Activated naive CD4-positive, alpha-beta T cell treated with anti-CD3 and anti-CD28 coated beads, Interleukin-2, amount 50 U/mL, for 24 hours (primary cell): ENCODE results near the gene ISG15.
"Not testable (repeated sequence)": the region's sequence is repeated elsewhere in the genome, so short reads cannot be mapped to it uniquely, and the experiment has no call there.

Source experiments
- H3K27ac Mint-ChIP-seq: one replicate; pipeline ENCODE4 v1.8.0; 2021; ENCODE audit warnings: mild to moderate bottlenecking, mixed read lengths
- H3K27me3 Mint-ChIP-seq: one replicate; pipeline ENCODE4 v1.8.0; 2021; ENCODE audit warnings: mixed read lengths
- H3K36me3 Mint-ChIP-seq: one replicate; pipeline ENCODE4 v1.8.0; 2021; ENCODE audit warnings: mixed read lengths
- H3K4me1 Mint-ChIP-seq: one replicate; pipeline ENCODE4 v1.8.0; 2021; ENCODE audit warnings: mixed read lengths
- H3K4me3 Mint-ChIP-seq: one replicate; pipeline ENCODE4 v1.8.0; 2021; ENCODE audit warnings: mild to moderate bottlenecking, mixed read lengths
- H3K9me3 Mint-ChIP-seq: one replicate; pipeline ENCODE4 v1.8.0; 2021; ENCODE audit warnings: mixed read lengths

ISG15 gene

DNA sequence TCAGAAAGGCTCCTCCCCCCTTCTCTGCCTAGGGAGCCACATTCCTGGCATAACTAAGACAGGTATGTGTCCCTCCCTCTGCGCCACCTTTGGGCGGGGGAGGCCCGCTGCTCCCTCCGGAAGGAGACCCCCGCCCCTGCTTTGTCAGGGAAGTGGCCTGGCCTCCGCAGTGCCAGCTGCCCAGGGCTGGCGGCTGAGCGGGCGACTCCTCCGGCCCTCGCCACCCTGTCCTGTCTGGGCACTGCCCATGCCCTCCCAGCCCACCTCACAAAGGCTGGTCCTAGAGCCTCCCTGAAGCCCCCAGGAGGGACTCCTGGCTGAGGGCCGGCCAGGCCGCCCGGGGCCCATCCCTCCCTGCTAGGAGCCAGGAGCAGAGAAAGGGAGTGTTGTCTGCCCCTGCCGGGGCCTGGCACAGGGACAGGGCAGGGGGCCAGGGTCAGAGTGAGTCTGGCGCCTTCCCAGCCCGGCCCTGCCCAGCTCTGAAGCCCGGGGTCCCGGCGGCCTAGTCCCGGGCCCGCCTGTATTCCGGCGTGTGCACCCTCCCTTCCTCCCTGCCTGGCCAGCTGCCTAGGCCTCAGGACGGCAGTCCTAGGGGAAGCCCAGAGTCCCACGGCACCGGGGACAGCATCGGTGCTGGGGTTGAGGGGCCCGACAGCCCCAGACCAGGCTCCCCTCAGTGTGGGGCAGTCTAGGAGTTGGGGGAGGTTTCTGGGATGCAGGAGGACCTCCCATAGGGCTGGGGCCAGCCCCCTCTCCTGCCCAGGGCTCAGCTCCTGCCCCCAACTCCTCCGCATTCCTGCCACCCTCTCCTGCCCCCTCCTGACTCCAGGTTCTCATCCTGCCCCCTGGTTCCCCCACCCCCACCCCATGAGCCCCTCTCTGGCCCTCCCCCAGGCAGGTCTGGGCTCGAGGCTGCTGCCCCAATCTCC, 11.7 kb downstream of the ISG15 start:
- Mint-ChIP-seq H3K27ac (no peak overlapping the region), H3K36me3 (no peaks in the 10 kb centered on the region), H3K9me3 (no peaks in the 10 kb centered on the region), H3K4me3 (no peak overlapping the region), H3K4me1 (peaks cover 6% of the 10 kb centered on the region), H3K27me3 (no peaks in the 10 kb centered on the region)

DNA sequence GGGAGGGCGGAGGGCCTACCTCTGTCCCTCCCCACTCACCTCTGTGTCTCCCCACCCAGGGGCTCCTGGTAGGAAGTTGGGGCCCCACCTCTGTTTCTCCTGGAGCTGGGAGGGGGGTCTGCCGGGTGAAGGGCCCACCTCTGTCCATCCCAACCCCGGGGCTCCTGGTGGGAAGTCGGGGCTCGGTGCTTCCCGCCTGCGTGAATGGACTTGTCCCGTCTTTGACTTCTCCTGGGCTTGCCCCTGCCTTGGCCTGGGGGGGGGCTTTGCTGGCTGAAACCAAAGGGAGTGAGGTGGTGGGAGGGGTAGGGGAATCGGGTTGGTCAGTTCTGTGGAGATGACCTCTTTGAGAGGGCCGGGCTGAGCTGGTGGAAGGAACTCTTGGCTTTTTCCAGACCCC, 12.4 kb downstream of the ISG15 start:
- Mint-ChIP-seq H3K4me3 (no peak overlapping the region), H3K36me3 (no peaks in the 10 kb centered on the region), H3K4me1 (peaks cover 6% of the 10 kb centered on the region), H3K27ac (no peak overlapping the region), H3K9me3 (no peaks in the 10 kb centered on the region), H3K27me3 (no peaks in the 10 kb centered on the region)

DNA sequence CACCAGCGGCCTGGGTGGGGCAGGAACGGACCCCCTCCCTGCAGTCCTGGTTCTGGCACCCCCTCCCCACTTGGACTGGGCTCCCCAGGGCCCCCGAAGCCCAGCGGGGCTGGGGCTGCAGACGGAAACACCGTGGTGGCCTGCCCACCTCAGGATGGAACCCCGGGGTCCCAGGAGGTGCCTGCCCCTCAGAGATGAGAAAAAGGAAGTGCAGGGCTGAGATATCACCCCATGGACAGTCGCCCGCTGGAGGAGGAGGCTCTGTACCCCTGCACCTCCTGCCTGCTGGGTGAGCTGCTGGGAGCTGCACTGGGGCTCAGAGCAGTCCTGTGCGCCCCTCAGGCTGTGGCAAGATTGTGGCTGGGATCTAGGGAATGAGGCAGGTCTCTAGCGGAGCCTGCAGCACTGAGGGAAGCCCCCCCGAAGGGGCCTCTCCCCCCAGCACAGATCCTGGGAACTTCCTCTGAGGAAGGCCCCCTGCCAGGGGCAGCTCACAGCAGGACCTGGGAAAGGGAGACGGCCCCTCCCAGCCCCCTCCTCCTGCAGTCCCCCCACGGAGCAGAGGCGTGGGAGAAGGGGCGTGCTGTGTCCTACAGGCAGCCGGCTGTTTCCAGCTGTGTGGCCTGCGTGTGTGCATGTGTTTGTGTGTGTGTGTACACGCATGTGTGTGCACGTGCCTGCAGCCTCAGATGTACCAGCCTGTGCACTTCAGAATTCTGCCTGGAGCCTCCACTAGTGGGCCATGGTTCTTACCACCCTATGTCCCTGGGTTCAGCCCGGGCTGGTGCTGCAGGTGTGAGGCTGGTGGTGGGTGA, 13.5 kb downstream of the ISG15 start:
- Mint-ChIP-seq H3K4me3 (no peak overlapping the region), H3K4me1 (peaks cover 6% of the 10 kb centered on the region), H3K27ac (no peak overlapping the region), H3K27me3 (no peaks in the 10 kb centered on the region), H3K36me3 (no peaks in the 10 kb centered on the region), H3K9me3 (no peaks in the 10 kb centered on the region)

DNA sequence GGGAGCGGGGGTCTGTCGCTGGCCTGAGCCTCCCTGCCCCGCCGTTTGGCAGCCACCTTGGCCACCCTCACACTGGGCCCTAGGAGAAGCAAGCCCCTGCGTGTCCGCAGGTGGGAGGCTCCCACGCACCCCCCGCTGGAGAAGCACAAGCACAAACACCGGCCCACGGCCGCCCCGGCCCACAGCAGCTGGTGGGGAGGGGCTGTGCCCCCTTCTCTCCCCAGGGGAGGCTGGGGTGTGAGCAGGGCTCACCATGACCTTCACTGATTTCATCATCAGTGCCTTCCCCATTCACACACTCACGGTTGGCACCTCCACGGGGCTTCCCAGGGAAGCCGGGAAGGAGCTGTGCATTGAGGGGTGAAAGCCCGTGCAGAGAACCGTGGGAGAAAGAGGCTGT, 14.5 kb downstream of the ISG15 start:
- Mint-ChIP-seq H3K4me1 (peaks cover 5% of the 10 kb centered on the region), H3K4me3 (no peak overlapping the region), H3K9me3 (no peaks in the 10 kb centered on the region), H3K27ac (no peak overlapping the region), H3K36me3 (no peaks in the 10 kb centered on the region), H3K27me3 (no peaks in the 10 kb centered on the region)

DNA sequence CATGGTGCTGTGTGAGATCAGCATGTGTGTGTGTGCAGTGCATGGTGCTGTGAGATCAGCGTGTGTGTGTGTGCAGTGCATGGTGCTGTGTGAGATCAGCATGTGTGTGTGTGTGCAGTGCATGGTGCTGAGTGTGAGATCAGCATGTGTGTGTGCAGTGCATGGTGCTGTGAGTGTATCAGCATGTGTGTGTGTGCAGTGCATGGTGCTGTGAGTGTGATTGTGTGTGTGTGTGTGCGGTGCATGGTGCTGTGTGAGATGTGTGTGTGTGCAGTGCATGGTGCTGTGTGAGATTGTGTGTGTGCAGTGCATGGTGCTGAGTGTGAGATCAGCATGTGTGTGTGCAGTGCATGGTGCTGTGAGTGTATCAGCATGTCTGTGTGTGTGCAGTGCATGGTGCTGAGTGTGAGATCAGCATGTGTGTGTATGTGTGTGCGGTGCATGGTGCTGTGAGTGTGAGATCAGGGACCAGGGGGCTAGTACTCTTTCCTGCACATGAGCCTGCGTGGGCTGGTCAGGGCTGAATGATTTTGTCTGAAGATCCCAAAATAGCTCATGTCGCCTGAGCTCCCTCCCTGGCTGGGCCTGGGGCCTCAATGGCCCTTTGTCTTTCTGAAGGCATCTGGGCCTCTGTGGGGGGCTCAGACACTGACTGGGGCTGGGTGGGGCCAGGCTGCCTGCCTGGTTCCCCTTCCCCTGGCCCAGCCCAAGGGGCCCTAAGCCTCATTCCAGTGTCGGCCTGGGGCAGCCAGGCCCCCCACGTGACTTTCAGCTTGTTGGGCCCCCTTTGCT, 17.8 kb downstream of the ISG15 start:
- H3K4me1 Mint-ChIP-seq, H3K4me3 Mint-ChIP-seq, H3K27ac Mint-ChIP-seq, H3K36me3 Mint-ChIP-seq, H3K9me3 Mint-ChIP-seq, H3K27me3 Mint-ChIP-seq: not testable (repeated sequence)

DNA sequence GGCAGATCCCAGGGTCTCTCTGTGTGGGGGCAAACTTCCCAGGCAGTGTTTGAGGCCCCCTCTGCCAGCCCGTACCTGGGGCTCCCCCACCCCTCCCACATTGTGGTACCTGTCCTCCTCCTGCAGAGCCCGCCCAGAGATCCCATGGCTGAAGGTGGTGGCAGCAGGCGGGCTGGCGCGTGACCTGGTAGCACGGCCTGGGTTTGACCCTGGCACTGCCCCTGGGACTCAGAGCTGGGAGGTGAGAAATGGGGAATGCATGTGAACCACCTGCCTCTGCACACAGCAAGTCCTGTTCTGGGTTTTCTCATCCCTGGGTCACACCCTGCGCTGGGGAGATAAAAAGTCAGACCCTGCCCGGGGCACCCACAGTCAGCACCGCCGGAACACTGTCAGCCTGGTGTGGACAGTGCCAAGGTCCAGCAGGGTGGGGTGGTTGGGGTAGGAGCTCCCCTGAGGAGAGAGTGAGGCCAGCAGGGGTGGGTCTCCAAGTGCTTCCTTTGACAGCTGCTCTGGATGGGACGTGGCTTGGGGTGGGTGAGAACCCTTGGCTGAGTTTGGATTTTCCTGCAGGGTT, 18.4 kb downstream of the ISG15 start:
- H3K27me3 Mint-ChIP-seq: no peaks in the 10 kb centered on the region
- no peaks in the 10 kb centered on the region for H3K9me3 Mint-ChIP-seq
- peaks cover 5% of the 10 kb centered on the region for H3K4me1 Mint-ChIP-seq
- no peaks in the 10 kb centered on the region for H3K36me3 Mint-ChIP-seq
- peak overlapping the region; percentile 58 for H3K4me3 Mint-ChIP-seq
- H3K27ac Mint-ChIP-seq: peak overlapping the region; percentile 41

DNA sequence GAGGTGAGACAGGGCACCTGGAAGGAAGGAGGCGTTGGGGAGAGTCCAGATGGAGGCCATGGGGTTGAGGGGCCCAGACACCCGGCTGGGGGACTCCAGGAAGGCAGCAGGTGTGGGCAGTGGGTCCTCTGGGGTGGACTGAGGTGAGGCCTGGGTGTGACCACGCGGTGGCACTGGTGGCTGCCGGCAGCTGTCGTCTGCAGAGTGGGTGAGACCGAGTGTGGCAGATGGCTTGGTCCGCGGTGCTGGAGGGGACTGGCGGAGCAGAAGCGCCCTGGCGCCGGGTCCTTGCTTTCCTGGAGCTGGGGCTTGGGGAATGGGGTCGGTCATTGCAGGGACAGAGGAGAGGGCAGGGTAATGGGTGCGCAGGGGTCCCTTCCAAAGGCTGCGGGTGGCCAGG, 19.1 kb downstream of the ISG15 start:
- Mint-ChIP-seq H3K27ac (no peak overlapping the region), H3K9me3 (no peaks in the 10 kb centered on the region), H3K27me3 (no peaks in the 10 kb centered on the region), H3K4me1 (peaks cover 5% of the 10 kb centered on the region), H3K4me3 (peak overlapping the region; percentile 58), H3K36me3 (no peaks in the 10 kb centered on the region)

DNA sequence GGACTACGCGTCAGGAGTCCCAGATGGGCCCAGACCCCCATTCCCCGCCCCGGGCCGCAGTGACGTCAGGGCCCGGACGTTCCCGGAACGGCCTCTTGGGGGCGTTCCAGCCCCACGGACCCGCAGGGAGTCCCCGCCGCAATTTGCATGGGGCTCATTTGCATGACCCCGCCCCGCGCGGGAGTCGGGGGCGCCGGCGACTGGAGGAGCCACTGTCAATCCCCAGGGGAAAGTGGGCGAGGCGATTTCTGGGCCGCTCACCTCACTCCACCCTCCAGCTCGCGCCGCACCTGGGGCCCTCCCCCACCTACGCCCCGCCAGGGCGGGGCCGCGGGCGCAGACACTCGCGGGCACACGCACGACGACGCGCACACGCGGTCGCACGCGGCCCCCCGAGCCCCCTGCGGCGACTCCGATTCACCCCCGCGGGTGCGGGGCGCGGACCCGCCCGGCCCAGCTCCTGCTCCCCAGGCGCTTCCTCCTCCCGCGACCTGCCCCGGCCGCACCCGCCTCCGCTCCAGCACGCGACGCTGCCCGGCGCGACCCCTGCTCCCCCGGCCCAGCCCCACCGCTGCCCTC, 19.8 kb downstream of the ISG15 start:
- no peak overlapping the region for H3K27ac Mint-ChIP-seq
- no peaks in the 10 kb centered on the region for H3K36me3 Mint-ChIP-seq
- H3K4me1 Mint-ChIP-seq: peaks cover 5% of the 10 kb centered on the region
- no peaks in the 10 kb centered on the region for H3K27me3 Mint-ChIP-seq
- no peaks in the 10 kb centered on the region for H3K9me3 Mint-ChIP-seq
- H3K4me3 Mint-ChIP-seq: peak overlapping the region; percentile 70

DNA sequence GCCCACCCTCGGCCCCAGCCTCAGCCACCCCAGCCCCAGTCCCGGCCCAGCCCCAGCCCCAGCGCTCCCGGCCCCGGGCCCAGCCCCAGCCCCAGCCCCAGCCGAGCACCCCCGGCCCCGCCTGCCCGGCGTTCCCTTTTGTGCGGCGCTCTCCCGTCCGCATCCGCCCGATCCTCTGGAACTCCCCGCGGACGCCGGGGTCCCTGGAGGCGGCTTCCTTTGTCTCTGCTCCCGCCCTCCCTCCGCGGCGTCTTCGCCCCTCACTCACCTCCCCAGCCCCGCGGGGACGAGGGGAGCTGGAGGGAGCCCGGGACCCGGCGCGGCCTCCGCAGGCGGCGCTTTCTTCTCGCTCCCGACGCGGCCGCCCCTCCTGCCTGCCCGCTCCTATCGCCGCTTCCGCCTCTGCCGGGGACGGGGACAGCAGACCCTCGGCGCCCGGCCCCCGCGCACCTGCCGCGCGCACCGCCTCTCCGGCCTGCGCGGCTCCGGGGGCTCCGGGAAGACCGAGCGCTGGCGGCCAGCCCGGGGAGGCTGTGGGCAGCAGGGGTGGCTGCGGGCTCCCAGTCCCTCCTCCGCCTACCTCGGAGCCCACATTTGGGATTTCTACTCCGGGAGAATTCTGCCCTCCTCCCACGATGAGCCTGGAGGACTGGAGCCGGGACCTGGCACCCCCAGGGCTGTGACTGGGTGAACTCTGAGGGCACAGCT, 20.6 kb downstream of the ISG15 start:
- no peaks in the 10 kb centered on the region for H3K27me3 Mint-ChIP-seq
- H3K9me3 Mint-ChIP-seq: no peaks in the 10 kb centered on the region
- H3K36me3 Mint-ChIP-seq: no peaks in the 10 kb centered on the region
- H3K27ac Mint-ChIP-seq: no peak overlapping the region
- H3K4me3 Mint-ChIP-seq: peak overlapping the region; percentile 57
- H3K4me1 Mint-ChIP-seq: peaks cover 12% of the 10 kb centered on the region

DNA sequence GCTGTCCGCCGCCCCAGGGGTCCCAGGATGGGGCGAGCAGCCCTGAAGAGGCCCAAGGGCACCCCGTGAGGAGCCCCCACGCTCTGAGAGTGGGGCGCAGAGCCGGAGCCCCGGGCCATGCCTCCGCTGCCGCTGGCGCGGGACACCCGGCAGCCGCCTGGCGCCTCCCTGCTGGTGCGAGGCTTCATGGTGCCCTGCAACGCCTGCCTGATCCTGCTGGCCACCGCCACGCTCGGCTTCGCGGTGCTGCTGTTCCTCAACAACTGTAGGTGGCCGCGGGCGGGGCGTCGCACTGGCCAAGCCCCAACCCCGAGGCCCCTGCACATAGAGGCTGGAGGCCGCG, 21.1 kb downstream of the ISG15 start:
- no peaks in the 10 kb centered on the region for H3K27me3 Mint-ChIP-seq
- peaks cover 17% of the 10 kb centered on the region for H3K4me1 Mint-ChIP-seq
- no peaks in the 10 kb centered on the region for H3K9me3 Mint-ChIP-seq
- H3K36me3 Mint-ChIP-seq: no peaks in the 10 kb centered on the region
- peak overlapping the region; percentile 58 for H3K4me3 Mint-ChIP-seq
- no peak overlapping the region for H3K27ac Mint-ChIP-seq

DNA sequence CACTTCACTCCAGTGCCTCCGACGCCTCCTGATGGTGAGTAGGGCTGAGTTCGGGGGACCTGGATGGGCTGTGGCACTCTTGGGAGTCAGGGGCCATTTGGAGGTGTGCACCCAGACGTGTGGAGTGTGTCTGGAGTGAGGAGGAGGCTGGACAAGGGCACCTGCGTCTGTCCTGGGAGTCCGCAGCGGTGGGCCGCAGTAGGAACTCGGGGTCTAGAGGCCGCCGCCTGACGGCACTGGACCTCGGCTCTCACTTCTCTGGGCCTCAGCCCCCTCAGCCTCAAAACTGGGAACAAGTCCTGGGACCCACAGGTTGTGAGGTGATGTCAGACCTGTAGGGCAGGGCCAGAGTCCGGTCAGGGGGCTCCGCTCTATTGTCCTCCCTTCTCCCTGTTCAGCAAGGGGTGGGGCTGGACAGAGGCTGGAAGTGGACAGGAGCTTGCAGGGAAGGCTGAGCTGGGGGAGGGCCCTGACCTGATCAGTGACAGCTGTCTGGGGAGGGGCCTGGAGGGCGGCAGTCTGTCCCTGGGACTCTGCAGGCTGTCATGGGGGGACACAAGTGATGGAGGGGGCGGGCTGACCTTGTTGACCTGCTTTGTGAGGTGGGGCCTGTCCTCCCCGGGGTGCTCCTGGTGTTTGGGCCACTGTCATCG, 22.1 kb downstream of the ISG15 start:
- H3K4me3 Mint-ChIP-seq: no peak overlapping the region
- H3K4me1 Mint-ChIP-seq: peaks cover 22% of the 10 kb centered on the region
- H3K36me3 Mint-ChIP-seq: no peaks in the 10 kb centered on the region
- no peaks in the 10 kb centered on the region for H3K27me3 Mint-ChIP-seq
- no peak overlapping the region for H3K27ac Mint-ChIP-seq
- no peaks in the 10 kb centered on the region for H3K9me3 Mint-ChIP-seq

DNA sequence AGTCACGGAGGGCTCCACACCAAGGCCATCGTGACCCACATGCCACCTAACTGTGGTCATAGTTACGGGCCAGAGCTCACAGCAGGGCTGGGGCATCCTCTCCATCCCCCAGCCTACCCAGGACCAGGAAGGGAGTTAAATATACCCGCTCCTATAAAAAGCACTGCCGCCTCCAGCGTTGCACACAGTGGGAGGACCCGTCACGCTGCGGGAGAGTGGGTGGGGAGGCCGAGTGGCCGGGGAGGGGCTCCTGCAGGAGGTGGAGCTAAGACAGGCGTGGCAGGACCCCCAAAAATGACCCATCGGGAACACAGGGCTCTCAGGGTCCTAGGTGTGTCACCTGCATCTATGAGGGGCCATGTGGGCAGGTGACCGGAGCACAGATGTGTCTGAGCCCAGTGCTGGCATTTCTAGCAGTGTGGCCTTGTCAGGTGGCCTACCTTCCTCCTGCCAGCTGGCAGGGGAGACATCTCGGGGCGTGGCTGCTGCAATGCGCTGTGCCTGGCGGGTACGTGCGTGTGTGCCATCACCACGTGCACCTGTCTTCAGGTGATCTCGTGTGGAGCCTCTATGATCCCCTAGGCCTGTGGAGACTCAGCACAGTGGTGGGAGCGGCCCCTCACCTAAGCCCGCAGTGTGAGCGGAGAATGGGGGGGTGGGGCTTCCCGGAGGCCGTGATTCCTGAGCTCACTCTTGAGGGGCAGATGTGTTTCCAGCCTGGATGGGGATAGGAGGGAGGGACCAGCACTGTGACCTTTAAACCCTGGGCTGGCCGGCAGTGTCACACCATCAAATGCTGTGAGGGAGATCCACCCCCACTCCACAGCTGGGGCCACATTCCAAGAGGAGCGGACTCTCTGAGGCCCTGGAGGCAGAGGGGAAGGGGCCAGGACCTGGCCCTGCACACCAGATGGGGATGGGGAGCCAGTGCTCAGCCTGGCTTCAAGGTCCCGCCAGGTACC, 24.4 kb downstream of the ISG15 start:
- Mint-ChIP-seq H3K4me1 (peaks cover 17% of the 10 kb centered on the region), H3K36me3 (no peaks in the 10 kb centered on the region), H3K4me3 (no peak overlapping the region), H3K27me3 (no peaks in the 10 kb centered on the region), H3K9me3 (no peaks in the 10 kb centered on the region), H3K27ac (no peak overlapping the region)

DNA sequence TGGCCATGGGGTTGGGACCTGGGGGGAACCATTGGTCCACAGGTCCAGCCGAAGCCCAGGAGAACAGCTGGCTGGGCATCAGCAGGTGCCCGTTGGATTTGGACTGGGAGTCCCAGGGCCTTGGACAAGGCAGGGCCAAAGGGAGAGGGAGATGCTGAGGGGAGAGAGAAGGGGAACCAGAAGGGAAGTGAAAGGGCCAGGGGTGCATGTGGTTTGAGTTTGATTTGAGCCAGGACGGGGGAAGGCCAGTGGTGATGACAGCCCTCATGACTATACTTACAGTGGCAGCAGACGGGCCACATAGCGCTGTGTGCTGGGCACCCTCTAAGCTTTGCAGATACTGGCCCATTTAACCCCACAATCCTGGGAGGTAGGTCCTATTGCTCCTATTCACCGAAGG, 25.4 kb downstream of the ISG15 start:
- H3K4me1 Mint-ChIP-seq: peaks cover 17% of the 10 kb centered on the region
- H3K9me3 Mint-ChIP-seq: no peaks in the 10 kb centered on the region
- no peak overlapping the region for H3K4me3 Mint-ChIP-seq
- H3K27me3 Mint-ChIP-seq: no peaks in the 10 kb centered on the region
- no peaks in the 10 kb centered on the region for H3K36me3 Mint-ChIP-seq
- no peak overlapping the region for H3K27ac Mint-ChIP-seq
